Prostate gland (tissue), 2 donors: ENCODE measurements around the gene ENO3. TPM values are rescaled to one million over a fixed set of nuclear protein-coding genes. Genes with fewer than 3 reads are reported as not detected.

Experiments
- DNase-seq: peaks from one replicate; pipeline ENCODE4 v3.0.0-alpha.2; 2019; ENCODE audit warnings: low spot score
- H3K27ac ChIP-seq, 2 donors: fragments of 200-600 bp; sonication (generic); 2 replicates each; pipeline ENCODE4 v1.5.1; 2017 to 2019
- H3K27me3 ChIP-seq: fragments of 200-600 bp; sonication (generic); replicated peaks from 2 replicates; pipeline ENCODE4 v1.5.1; 2019; ENCODE audit not compliant: insufficient read depth
- H3K36me3 ChIP-seq, 2 donors: fragments of 200-600 bp; sonication (generic); 1 replicate in 1 of 2; 2 replicates in 1 of 2; pipeline versions ENCODE4 v1.5.1 to v1.8.1; 2017 to 2019
- H3K4me1 ChIP-seq: fragments of 200-600 bp; sonication (generic); replicated peaks from 2 replicates; pipeline ENCODE4 v1.5.1; 2019
- H3K4me3 ChIP-seq, 2 donors: fragments of 200-600 bp; sonication (generic); 2 replicates each; pipeline ENCODE4 v1.5.1; 2017 to 2019
- H3K9me3 ChIP-seq: fragments of 200-600 bp; sonication (generic); 2 replicates; pipeline ENCODE4 v1.5.1; 2017
- POLR2A ChIP-seq: fragments of 450-650 bp; IDR thresholded peaks from one replicate; pipeline ENCODE4 v1.6.1; 2016; ENCODE audit warnings: antibody characterized with exemption, mild to moderate bottlenecking
- POLR2AphosphoS5 ChIP-seq: sonication (generic); formaldehyde crosslinking; IDR thresholded peaks from one replicate; pipeline ENCODE4 v1.6.1; 2017; ENCODE audit warnings: antibody characterized with exemption
- WGBS: methylation state at CpG from one replicate; pipeline ENCODE4 v1.1.5; 2018; 5-methylcytosine and 5-hydroxymethylcytosine counted together
- intact Hi-C: fragments of 100-400 bp; cut with DNase I; formaldehyde crosslinking; loops from one replicate; pipeline ENCODE4 v1.14.2; 2022
- total RNA-seq, 2 donors: library from RNA; depleted of rRNA; stranded (reverse); fragments of >200 nt; gene quantifications; one replicate each; pipeline ENCODE4 v1.1.0, GENCODE V29; 2016
- TF ChIP-seq, protein P1 (sequence below), 4 experiments: fragments of 200-600 bp in 2 of 4; fragments of 450-650 bp in 2 of 4; sonication (generic) in 2 of 4; IDR thresholded peaks; 1 replicate in 3 of 4; 2 replicates in 1 of 4; pipeline ENCODE4 v1.5.1; 2016 to 2019; ENCODE audit warnings: antibody characterized with exemption in 4 of 4, mild to moderate bottlenecking in 2 of 4, moderate library complexity in 2 of 4

ENO3 gene
- total RNA-seq, 2 donors from 2014 or later: 9.7 to 10.2 TPM

DNA sequence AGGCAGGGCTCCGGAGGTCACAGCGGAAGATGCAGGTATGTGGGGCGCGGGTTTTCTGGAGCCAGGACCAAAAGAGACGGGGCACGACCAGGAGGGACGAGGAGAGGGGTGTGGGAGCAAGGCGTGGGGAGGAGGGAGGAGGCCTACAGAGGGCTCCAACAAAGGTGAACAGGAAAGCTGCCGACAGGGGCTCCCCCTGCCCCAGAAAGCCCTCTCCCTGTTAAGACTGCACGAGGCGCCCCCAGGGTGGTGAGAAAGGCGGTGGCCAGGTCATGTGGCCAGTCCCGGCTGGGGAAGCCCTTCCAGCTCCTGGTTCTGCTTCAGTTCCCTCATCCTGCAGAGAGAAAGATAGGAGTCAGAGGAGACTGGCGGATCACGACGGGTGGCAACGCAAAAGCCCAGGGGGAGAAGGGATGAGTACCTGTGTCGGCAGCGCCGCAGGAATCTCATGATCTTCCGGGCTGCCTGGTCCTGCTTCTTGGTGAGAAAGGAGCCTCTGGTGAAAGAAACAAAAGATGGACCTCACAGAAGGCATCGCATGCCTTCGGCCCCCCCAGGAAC is 17.6 kb downstream of the ENO3 start:
- Histone ChIP-seq H3K36me3 (peaks cover 4 to 8% of the 10 kb centered on the region in 2 donors), H3K4me1 (peaks cover 12% of the 10 kb centered on the region), H3K9me3 (no peaks in the 10 kb centered on the region), H3K4me3 (peak overlapping the region; percentile 48 to 63), H3K27me3 (no peaks in the 10 kb centered on the region), H3K27ac (peak overlapping the region; percentile 94 to 96)
- TF ChIP-seq, protein P1, sequence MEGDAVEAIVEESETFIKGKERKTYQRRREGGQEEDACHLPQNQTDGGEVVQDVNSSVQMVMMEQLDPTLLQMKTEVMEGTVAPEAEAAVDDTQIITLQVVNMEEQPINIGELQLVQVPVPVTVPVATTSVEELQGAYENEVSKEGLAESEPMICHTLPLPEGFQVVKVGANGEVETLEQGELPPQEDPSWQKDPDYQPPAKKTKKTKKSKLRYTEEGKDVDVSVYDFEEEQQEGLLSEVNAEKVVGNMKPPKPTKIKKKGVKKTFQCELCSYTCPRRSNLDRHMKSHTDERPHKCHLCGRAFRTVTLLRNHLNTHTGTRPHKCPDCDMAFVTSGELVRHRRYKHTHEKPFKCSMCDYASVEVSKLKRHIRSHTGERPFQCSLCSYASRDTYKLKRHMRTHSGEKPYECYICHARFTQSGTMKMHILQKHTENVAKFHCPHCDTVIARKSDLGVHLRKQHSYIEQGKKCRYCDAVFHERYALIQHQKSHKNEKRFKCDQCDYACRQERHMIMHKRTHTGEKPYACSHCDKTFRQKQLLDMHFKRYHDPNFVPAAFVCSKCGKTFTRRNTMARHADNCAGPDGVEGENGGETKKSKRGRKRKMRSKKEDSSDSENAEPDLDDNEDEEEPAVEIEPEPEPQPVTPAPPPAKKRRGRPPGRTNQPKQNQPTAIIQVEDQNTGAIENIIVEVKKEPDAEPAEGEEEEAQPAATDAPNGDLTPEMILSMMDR (IDR thresholded peaks at IDR 0.05): no peak
- TF ChIP-seq POLR2A (no peak), POLR2AphosphoS5 (no peak)
- WGBS: 25% methylated on average over 23 of the region's 23 CpGs
- intact Hi-C loops: no loop called here
- DNase-seq: no peak

GRCh38 chr17:4969047-4969550 is 18.2 kb downstream of the ENO3 start:
- intact Hi-C loops: no loop called here
- peak overlapping the region in 1 of 2 donors; percentile 63 for H3K4me3 ChIP-seq
- peaks cover 4 to 8% of the 10 kb centered on the region in 2 donors for H3K36me3 ChIP-seq
- no peak for DNase-seq
- no peaks in the 10 kb centered on the region for H3K27me3 ChIP-seq
- peak overlapping the region; percentile 94 to 96 for H3K27ac ChIP-seq
- TF ChIP-seq POLR2A (no peak), POLR2AphosphoS5 (no peak)
- TF ChIP-seq, protein P1 (IDR thresholded peaks at IDR 0.05): no peak
- no peaks in the 10 kb centered on the region for H3K9me3 ChIP-seq
- peaks cover 12% of the 10 kb centered on the region for H3K4me1 ChIP-seq
- 64% methylated on average over 15 of the region's 15 CpGs for WGBS

- Histone ChIP-seq H3K4me3 (no peak overlapping the region), H3K4me1 (peaks cover 12% of the 10 kb centered on the region), H3K27me3 (no peaks in the 10 kb centered on the region), H3K27ac (no peak overlapping the region), H3K9me3 (no peaks in the 10 kb centered on the region), H3K36me3 (peaks cover 4 to 8% of the 10 kb centered on the region in 2 donors)
- intact Hi-C loops: no loop called here
- no peak for TF ChIP-seq POLR2A
- TF ChIP-seq, protein P1 (IDR thresholded peaks at IDR 0.05): no peak
- TF ChIP-seq POLR2AphosphoS5: no peak
- DNase-seq: no peak
- WGBS: 81% methylated on average over 16 of the region's 16 CpGs
Measured at GRCh38 chr17:4969551-4970173, 18.7 kb downstream of the ENO3 start.

- Histone ChIP-seq H3K4me1 (peaks cover 12% of the 10 kb centered on the region), H3K9me3 (no peaks in the 10 kb centered on the region), H3K4me3 (no peak overlapping the region), H3K27me3 (no peaks in the 10 kb centered on the region), H3K27ac (no peak overlapping the region), H3K36me3 (peaks cover 4 to 8% of the 10 kb centered on the region in 2 donors)
- intact Hi-C loops: no loop called here
- TF ChIP-seq, protein P1 (IDR thresholded peaks at IDR 0.05): no peak
- no peak for TF ChIP-seq POLR2A
- TF ChIP-seq POLR2AphosphoS5: no peak
- 90% methylated on average over 8 of the region's 8 CpGs for WGBS
- no peak for DNase-seq
Measured at GRCh38 chr17:4970273-4970672, 19.4 kb downstream of the ENO3 start.

GRCh38 chr17:4971826-4972225 is 20.9 kb downstream of the ENO3 start:
- 93% methylated on average over 6 of the region's 6 CpGs for WGBS
- TF ChIP-seq POLR2A: no peak
- no peak for TF ChIP-seq POLR2AphosphoS5
- TF ChIP-seq, protein P1 (IDR thresholded peaks at IDR 0.05): no peak

More at GRCh38 chr17:4971826-4972225, 20.9 kb downstream of the ENO3 start:
- Histone ChIP-seq H3K36me3 (peaks cover 4 to 8% of the 10 kb centered on the region in 2 donors), H3K27me3 (no peaks in the 10 kb centered on the region), H3K4me3 (no peak overlapping the region), H3K4me1 (peaks cover 12% of the 10 kb centered on the region), H3K27ac (no peak overlapping the region), H3K9me3 (no peaks in the 10 kb centered on the region)
- no peak for DNase-seq
- intact Hi-C loops: no loop called here
